ENCODE data around the gene TELO2.
"Not testable (repeated sequence)": the region's sequence is repeated elsewhere in the genome, so short reads cannot be mapped to it uniquely, and the experiment has no call there.

TELO2 gene

DNA sequence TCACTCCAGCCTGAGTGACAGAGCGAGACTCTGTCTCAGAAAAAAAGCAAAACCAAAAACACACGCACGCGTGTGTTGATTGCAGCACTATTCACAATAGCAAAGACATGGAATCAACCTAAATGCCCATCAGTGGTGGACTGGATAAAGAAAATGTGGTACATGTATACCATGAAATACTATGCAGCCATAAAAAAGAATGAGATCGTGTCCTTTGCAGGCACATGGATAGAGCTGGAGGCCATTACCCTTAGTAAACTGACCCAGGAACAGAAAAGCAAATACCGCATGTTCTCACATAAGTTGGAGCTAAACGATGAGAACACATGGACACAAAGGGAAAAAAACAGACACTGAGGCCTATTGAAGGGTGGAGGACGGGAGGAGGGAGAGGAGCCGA is 14.2 kb upstream of the TELO2 start:
- not testable (repeated sequence) for DNase-seq

DNA sequence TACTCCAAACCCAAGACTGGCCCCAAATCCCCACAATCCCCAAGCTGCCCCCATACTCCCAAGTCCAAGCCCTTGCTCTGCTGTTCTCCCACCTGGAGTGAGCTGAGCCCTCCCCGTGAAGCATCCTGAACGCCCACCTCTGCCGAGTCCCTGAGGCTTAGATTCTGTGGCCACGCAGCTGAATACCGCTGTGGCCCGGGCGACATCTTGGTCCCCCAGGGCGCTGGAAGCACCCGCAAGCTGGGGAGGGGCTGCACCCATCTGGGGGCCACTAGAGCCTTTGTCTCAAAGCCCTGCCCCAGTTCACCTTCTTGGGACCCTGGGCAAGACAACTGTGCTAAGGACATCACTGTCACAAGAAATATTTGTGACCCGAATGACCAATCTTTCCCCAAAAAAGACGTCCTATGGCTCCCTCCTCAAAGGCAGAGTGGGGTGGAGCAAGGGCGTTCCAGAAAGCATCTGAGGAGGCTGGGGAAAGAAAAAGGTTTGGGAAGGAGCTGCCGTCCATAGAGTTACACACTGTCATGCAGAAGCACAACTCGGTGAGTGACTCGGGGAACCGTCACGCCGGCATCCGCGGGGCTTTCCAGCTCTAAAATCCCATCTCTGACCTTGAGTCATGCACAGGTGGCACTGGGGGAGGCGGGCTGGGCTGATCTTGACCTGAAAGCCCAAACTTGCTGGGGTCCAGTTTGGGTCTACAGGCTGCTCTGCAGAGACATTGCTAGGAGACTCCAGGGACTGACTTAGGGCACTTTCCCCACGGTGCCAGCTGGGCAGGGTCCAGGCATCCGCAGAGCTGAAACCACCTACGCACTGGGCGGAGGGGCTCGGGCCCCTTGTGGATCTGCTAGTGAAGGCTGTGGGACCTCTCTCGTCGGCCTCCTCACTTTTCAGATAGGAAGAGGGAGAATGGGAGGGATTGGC is 11.0 kb upstream of the TELO2 start:
- no peak for DNase-seq

DNA sequence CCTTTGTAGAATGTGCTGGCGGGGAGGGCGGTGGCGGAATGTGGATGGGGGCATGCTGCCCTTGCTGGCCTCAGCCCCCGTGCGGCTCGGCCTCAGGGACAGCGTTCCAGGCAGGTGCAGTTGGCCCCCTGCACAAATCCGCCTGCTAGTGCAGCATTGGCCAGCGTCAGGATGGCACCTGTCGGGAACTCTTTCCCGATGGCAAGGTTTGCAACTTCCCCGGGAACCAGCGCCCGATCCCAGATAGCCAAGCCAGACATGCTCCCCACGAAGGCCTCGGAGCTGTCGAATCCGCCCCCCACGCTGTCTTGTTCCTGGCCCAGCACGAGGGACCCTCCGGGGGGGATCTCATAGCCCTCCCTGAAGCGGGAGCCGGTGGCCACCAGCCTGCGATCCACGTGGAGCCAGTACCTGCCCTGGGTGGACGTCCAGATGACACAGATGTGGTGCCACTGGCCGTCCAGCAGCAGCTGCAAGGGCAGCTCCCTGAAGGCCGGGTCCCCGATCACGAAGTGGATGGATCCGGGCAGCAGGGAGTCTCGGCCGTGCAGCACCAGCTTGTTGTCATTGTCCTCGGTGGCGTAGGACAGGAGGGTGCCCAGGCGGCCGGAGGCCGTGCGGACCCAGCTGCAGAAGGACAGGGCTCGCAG is 7.2 kb upstream of the TELO2 start:
- DNase-seq = no peak

DNA sequence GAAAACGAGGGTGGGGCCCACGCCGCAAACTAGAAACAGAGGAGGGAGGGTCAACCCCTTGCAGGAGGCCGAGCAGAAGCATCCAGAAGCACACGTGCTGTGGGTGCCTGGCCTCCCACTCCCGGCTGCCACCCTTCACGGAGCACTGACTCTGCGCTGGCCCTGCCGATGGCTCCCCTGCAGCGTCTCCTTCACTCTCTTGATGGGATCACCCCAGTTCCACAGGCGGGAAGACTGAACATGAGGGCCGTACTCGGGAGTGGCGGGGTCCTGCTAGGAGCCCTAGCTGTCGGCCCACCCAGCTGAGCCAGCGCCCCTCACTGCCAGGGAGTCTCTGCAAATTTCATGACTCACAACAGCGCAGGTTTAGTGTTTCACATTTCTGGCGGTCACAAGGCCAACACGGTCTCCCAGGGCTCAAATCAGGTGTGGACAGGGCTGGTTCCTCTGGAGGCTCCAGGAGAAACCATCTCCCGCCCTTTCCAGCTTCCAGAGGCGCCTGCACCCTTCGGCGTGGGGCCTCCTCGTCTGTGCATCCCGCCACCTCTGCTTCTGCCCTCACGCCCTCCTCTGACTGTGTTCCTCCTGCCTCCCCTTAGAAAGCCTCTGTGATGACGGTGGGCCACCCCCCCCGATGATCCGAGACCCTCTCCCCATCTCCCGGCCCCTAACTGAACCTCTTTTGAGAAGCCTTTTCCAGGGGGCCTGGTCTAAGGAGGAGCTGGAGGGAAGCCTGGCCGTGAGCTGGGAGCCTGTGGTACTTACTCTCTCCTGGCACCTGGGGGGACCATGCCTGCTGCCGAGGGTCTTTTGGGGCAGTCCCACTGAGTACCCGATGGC is 6.4 kb upstream of the TELO2 start:
- DNase-seq = no peak

DNA sequence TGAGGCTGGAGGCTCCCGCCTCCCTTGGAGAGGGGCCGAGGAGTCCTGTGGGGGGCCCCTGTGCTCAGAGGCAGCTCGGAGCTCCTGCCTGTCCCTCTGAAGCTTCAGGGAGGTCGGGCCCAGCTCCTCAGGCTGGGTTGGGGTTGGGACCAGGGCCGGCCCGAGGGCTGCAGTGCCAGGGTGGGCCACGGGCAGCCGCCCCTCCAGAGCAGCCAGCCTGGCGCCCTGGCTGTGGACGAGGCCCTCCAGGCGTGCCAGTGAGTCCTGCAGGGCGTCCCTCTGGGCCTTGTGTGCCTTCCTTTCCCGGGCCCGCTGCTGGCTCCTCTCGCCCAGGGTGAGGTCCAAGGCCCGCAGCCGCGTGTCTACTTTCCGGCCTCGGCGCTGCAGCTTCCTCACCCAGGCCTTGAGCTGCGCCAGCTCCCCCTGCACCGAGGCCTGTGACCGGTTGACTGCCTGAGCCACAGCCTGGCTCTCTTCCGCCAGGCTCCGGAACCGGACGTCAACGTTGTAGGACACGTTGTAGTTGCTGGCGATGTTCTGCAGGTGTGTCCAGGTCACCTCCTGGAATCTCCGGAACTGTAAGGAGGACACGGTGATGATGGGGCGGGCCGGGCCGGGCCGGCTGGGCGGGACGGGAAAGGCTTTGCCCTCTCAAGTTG is 5.6 kb upstream of the TELO2 start:
- no peak for DNase-seq

DNA sequence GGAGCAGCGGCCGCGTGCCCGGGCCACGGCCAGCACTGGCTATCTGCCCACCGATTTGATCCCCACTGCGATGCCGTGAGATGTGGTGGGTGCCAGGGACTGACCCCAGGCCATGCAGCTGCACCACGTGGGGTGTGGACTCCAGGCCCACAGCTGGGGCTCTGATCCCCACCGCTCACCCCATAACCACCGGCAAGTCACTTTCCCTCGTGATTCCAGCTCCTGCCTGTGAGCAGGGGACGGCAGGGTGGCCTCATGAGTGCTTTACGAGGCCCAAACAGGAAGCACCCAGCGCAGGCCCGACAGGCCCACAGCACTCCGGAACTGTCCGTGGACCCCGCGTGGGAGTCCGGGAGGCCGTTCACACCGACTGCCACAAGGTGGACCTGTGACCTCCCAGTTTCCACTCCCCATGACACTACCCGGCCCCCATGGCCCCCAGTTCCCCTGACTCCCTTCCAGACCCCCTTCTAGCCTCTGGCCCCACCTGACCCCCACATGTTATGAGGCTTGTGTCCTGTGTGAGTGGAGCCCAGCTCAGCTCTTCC is 5.0 kb upstream of the TELO2 start:
- DNase-seq = no peak

DNA sequence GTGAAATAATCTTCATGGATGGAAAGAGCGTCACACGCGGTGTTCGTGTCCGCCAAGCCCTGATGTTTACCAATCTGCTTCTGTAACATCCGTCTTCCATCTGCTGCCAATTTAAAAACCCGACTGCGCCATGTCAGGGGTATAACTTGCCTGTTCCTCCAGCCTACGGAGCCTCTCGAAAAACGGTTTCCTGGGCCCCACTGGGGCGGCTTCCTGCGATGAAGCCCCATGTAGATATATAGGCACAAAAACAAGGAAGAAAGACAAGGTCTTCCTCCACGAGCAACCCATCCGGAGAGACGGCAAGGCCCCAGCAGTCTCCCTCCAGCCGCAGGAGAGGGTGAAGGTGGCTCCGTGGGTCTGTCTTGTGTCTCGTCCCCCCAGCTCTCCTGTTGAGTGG is 4.5 kb upstream of the TELO2 start, which contains the start of gene PTX4:
Gene PTX4, minus strand, starts transcription at position 326 of the 400 bp plus-strand sequence. Its CDS starts 35 bp downstream, at position 291.
- DNase-seq = no peak

DNA sequence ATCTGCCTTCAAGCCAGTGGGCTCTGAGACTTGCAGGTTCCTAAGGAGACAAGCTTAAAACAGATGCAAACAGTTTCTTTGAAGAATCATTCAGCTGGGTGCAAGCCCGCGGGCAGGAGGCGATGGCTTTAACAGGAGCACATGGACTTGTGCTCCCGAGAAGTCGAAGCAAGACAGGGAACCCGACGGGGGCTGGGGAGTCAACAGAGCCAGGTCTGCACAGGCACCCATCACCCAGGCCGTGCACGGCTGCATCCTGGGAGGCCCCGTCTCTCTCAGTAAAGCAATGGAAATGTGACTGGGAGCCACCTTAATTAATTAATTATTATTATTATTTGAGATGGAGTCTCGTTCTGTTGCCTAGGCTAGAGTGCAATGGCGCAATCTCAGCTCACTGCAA is 4.1 kb upstream of the TELO2 start:
- DNase-seq = no peak

DNA sequence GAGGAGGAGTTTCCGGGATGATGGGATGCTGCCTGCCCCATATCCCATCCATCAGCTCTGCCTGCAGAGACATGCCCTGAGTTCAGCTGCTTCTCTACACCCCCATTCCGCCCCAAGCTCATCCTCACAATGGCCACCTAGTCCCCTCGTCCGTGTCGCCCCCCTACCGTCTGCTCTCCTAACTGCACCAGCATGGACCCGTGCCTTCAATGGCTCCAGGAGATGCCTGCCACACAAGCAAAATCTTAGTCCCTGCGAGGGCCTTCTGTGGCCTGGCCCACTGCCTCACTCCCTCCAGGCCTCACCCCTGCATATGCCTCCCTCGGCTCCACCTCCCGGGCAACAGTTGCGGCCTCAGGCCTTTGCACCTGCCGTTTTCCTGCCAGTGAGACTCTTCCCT is 1.8 kb upstream of the TELO2 start:
- DNase-seq = no peak

DNA sequence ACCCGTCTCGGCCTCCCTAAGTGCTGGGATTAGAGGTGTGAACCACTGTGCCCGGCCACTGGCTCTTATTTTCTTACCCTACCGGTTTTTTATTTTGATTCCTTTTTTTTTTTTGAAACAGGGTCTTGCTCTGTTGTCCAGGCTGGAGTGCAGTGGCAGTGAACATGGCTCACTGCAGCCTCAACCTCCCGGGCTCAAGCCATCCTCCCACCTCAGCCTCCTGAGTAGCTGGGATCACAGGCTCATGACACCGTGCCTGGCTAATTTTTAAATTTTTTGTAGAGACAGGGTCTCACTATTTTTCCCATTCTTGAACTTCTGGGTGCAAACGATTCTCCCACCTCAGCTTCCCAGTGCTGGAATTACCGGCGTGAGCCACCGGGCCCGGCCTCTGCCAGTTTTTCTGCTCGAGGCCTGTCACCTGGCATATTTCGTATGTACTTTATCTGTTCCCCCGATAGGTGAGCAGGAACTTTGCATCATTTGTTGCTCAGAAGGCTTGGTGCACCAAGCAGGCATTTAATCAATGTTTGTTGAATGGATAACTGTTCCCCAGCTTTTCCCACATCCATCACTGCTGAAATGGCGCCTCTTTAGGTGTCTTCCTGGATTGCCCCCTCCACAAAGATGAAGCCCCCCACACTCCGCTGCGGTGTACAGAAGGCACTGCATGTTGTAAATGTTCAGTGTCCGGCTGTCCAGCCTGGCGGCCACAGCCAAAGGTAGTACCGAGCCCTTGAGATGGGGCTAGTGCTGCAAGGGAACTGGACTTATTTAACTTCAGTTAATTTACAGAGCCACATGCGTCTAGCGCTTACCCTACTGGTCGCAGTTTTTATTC is 858 bp upstream of the TELO2 start:
- DNase-seq = peak in 1 of 2 experiments; percentile 17

DNA sequence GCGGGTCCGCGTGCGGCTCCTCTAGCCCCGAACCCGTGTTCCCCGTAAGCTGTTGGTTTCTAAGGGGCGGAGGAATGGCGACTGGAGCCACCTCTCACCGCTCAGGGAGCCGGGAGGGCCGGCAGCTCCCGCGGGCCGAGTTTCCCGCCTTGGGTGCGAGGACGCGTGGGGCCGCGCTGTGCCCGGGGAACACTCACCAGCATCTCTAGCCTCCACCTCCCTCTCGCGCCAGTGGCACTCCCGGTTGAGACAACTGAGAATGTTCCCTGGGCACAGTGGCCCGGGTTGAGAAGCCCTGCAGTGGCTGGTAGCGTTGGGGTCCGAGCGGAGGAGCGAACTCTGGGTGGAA is 560 bp downstream of the TELO2 start:
- DNase-seq = peak in 1 of 2 experiments; percentile 33

DNA sequence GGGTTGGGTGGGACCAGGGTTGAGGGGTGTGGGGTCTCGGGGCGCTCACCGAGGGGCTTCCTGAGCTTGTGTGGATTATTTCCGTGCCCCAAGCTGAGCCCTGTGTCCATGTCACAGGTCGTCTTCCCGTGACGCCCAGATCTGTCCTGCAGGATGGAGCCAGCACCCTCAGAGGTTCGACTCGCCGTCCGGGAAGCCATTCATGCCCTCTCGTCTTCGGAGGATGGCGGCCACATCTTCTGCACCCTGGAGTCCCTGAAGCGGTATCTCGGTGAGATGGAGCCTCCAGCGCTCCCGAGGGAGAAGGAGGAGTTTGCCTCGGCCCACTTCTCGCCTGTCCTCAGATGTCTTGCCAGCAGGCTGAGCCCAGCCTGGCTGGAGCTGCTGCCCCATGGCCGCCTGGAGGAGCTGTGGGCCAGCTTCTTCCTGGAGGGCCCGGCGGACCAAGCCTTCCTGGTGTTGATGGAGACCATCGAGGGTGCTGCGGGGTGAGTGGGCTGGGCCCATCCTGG is 1.0 kb downstream of the TELO2 start:
- DNase-seq = peak in 1 of 2 experiments; percentile 11

DNA sequence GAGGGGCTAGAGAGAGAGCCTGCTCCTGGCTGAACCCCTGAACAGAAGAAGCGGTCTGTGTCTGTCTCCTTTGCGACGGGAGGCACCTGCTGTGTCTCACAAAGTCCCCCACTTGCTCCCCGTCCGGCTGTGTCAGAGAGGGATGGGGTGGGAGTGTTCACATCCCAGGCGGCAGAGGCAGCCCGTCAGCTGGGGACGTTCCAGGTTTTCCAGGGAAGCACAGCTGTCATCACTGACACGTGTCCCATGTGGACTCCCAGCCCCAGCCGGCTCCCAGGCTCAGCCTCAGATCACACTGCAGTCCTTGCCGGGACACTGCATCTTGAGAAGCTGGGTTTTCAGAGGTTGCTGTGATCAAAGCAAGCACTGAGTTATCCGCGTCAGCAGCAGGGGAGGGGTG is 1.6 kb downstream of the TELO2 start:
- no peak for DNase-seq

DNA sequence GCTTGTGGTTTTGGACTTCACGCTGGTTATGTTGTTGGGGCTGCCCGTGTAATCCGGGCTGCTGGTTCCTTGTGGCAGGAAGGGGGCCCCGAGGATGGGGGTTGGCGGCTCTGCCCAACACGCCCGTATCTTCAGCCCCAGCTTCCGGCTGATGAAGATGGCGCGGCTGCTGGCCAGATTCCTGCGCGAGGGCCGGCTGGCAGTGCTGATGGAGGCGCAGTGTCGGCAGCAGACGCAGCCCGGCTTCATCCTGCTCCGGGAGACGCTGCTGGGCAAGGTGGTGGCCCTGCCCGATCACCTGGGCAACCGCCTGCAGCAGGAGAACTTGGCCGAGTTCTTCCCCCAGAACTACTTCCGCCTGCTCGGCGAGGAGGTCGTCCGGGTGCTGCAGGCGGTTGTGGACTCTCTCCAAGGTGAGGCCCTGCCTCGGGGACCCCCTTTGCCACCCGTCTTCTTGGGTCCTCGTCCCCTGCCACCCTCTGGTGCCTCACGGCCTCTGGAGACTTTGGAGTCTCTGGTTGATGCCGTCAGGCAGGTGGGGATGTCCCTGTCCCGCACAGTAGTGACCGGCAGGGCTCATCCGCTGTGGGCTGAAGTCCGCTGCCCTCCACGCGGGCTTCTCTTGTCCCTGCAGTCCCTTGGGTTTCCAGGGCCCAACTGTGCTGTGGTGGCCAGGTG is 2.2 kb downstream of the TELO2 start:
- DNase-seq = no peak

DNA sequence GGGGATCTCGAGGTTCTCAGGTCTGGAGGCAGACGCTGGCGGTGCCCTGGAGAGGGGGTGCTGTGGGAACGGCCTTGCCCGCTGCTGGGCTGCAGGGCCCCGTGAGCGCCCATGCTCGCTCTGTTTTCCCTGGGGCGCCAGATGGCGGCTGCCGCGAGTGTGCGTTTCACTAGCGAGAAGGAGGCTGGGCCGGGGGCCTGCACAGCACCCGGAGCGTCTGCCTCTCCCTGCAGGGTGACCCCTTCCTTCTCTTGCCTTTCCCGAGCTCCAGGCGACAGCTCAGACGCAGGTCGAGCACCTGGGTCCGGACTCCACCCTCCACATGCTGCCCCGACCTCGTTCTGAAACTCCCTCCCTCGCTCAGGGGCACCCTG is 2.7 kb downstream of the TELO2 start:
- no peak for DNase-seq

DNA sequence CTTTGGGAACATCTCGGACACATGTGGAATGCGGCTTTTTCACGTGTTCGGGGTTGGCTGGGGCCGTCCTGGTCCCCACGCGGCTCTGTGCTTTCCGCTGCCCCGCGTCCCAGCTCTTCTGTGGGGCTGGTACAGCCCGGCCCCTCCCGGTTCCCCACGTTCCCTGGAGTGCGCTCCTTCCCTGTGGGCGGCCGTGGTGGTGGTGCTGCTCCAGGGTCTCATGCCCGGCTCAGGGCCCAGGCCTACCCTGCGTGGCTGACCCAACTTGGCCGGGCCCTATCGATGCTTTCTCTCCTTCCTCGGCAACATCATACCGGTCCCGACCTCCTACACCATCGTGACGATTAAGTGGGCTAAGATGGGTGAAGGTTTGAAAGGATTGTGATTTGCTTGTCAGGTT is 3.3 kb downstream of the TELO2 start:
- DNase-seq = no peak

DNA sequence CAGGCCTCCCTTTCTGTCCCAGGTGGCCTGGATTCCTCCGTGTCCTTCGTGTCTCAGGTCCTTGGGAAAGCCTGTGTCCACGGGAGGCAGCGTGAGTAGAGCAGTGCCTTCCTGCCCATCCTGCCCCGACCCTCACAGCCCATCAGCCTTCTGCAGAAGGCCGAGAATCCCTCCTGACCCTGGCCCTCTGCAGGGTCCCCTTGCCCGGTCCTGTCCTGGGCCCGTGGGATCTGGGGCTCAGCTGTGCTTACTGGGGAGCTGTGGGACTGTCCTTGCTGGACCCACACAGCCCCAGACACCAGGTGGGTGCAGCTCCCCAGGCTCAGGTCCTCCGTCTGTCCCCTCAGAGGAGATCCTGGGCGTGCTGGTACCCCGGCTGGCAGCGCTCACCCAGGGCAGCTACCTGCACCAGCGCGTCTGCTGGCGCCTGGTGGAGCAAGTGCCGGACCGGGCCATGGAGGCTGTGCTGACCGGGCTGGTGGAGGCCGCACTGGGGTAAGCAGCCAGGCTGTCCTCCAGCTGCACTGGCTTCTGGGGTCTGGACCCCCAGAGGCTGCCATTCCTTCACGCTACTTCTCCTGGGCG is 3.9 kb downstream of the TELO2 start:
- DNase-seq = no peak

DNA sequence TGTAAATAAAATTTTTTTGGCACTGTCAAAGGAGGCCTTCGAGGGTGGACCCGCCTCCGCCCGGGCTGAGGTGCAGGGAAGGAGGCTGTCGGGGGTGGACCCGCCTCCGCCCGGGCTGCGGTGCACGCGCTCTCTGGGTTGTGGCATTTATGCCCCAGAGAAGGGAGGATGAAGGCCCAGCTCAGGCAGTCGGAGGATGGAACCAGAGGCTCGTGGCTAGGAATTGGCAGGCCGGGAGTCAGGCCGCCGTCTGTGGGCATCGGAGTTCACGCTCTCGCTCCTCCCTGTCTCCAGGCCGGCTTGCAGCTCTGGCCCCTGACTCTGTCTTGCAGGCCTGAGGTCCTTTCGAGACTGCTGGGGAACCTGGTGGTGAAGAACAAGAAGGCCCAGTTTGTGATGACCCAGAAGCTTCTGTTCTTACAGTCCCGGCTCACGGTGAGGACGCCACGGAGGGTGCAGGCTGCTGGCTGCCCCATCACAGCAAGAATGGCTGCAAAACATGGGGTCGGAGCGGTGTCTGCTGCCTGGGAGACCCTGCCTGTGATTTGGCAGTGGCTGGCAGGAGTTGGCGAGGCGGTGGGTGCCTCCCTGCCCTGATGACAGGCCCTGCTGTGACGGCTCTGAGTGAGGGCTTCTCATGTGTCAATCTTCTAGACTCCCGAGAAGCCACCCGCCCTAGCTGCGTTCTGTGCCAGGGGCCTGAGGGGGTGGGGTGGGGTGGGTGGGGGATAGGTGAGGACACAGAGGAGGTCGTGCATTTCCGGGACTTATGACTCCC is 5.9 kb downstream of the TELO2 start:
- no peak for DNase-seq

DNA sequence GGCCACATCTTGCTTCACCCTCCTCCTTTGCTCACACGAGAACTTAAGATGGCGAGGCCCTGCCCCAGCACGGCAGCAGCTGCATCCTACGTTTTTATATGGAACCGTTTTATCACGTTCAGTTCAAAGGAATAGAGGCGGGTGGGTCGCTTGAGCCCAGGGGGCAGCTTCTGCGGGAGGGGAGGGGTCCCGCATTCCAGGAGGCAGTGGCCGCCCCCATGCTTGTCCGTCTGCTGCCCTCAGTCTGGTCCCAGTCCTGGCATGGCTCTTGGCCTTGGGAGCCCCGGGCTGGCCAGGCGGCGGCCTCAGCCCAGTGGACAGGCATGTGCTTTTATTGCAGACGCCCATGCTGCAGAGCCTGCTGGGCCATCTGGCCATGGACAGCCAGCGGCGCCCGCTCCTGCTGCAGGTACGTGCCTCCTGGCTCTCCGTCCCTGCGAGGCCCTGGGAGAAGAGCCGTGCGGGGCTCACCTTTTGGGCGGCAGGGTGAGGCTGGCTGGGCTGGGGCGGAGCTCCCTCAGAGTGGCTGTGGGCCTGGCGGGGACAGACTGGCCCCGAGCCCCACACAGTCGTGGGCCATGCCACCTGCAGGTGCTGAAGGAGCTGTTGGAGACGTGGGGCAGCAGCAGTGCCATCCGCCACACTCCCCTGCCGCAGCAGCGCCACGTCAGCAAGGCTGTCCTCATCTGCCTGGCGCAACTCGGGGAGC is 6.8 kb downstream of the TELO2 start:
- no peak for DNase-seq
